ENCODE measurements around the gene MCF2L. TPM values are rescaled to one million over a fixed set of nuclear protein-coding genes. Genes with fewer than 3 reads are reported as not detected.

The MCF2L gene
- total RNA-seq, 2 experiments from 2014 or later, result 7.9 to 8.7 TPM

DNA sequence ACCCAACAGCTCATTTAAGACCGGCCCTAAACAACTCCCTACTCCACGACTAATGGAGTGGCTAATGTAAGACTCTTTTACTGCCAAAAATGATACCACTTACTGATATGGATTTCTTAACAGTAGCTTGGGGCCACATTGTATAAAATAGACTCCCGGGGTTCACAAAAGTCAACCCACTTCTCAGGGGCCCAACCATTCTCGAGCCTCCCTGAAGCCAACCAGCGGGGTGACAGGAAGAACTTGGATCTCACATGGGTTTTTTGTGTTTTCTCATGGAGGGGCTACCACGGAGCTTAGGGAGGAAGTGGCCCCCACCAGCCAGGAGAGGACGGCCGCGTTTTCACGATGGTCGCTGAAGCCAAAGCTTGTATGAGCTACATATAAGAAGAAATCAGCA, 8.1 kb downstream of the MCF2L start:
- ChIA-PET POLR2A (no interaction called here), CTCF (no interaction called here)

DNA sequence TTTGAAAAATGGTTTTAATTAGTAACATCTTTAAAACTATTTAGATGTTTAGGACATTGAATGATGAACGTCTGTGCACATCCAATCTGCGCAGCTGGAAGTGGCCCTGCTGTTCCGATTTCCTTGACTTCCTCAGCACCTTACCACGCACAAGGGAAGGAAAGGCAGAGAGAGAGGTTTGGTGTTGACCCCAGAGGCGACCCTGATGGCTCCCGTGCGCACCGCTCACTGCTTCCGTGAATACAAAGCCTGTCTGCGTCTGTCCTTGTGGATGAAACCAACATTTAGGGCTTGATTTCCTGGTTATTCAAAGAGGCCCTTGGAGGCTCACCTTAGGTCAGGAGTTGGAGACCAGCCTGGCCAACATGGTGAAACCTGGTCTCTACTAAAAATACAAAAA, 8.5 kb downstream of the MCF2L start:
- CTCF ChIA-PET, result no interaction called here
- POLR2A ChIA-PET, result no interaction called here

- ChIA-PET POLR2A (no interaction called here), CTCF (no interaction called here)
Observed at GRCh38 chr13:112978561-112979405, 9.8 kb downstream of the MCF2L start.

DNA sequence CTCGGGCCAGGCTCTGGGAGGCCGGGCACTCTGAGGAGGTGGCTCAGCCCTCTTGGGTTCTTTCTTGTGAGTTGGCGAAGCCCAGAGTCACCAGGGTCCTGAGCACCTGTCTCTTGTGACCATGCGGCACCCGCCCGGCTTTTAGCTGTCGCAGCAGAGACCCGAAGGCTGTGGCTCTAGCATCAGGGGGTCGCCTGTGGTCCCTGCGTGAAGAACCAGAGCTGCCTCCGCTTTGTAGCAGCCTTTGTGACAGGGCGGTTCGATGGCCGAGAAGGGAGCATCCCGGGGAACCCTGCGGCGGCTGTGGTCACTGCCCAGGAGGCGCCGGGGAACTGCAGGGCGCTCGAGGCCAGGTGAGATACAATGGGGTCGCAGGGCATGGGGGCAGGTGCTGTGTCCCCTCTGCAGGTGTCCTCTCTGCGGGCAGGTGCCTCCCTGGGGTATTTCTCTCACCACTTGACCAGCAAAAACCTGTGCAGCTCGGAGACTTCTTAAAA, 10.4 kb downstream of the MCF2L start:
- ChIA-PET CTCF (no interaction called here), POLR2A (no interaction called here)

- POLR2A ChIA-PET, result no interaction called here
- CTCF ChIA-PET, result no interaction called here
Observed at GRCh38 chr13:112980434-112980833, 11.4 kb downstream of the MCF2L start.

- ChIA-PET POLR2A (no interaction called here), CTCF (no interaction called here)
Observed at GRCh38 chr13:112981451-112981850, 12.4 kb downstream of the MCF2L start.

DNA sequence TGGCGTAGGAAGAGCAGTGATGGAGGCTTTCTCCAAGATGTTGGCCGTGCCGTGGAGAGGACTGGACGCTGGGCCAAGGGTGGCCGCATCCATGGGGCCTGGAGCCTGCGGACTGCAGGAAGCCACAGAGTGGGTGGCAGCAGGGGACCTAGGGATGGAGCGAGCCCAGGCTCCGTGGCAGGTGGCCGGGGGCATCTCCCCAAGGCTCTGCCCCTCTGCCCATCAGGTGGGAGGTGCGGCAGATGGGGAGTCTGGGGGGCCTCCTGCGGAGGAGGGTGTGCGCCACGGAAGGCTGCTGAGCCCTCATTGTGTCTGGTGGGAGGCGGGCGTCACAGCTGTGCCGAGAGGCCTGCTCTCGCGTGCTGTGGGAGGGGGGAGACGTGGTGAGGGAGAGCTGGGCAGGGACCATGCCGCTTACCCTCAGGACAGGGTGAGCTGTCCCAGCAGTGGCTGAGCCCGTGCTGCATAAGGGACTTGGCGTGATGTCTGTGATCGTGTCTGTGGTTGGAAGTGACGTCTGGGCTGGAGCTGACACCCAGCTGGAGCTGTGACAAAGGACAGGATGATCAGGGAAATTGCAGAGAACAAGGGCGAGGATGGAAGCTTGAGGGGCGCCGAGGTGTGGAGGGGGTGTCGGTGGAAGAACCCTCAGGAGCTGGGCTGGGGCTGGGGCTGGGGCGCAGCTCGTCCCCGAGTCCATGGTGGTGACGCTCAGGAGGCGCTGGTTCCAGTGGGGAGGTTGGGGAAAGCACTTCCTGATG, 13.4 kb downstream of the MCF2L start:
- ChIA-PET CTCF (no interaction called here), POLR2A (no interaction called here)

DNA sequence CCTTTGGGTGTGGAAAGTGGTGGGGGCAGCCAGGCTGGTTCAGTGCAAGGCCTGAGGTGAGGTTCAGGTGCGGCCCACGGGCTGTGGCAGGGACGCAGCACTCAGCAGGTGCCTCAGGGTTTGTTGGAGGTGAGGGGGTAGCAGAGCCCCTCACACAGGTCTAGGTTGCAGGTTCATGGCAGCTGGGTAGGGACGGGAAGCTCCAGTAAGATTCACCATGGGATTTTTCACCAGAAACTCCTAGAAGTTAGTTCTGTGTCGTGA, 14.0 kb downstream of the MCF2L start:
- POLR2A ChIA-PET, result no interaction called here
- CTCF ChIA-PET, result no interaction called here

DNA sequence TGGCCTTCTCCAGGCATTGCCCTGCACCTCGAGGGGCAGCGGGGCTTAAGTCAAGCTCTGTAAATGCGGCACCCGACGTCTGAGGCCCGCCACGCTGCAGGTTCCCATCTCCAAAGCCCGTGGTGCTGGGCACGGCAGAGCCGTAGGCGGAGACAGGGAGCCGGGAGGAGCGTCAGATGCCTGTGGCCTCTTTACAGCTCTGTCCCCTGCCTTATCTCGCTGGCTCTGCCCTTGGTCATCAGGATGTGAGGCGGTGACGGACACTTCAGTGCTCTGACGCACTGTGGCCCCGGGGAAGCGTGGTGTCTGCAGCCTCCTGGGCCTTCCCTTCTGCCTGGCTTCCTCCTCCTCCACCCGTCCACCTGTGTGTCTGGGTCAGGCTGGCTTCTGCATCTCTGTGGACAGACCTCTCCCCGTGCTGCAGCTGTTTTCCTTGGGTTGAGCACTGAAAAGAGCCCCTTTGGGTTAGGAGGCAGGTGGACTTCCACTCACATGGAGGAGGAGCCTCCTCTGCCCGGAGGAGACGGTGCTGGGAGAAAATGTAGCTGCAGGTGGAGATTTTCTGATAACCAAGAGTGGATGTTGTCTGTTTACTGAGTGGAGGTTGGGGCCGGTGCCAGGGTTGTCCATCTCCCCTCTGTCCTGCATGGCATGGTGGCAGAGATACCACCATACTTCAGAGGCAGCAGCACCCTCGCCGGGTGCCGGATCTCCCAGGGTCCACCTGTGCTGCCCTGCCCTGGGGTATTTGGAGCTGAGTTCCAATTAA, 14.6 kb downstream of the MCF2L start:
- ChIA-PET POLR2A (no interaction called here), CTCF (no interaction called here)

- CTCF ChIA-PET, result no interaction called here
Observed at GRCh38 chr13:112984501-112984900, 15.5 kb downstream of the MCF2L start.

GRCh38 chr13:112984954-112985802, 16.2 kb downstream of the MCF2L start:
- CTCF ChIA-PET, result no interaction called here
- POLR2A ChIA-PET, result no interaction called here

More at GRCh38 chr13:112984501-112984900, 15.5 kb downstream of the MCF2L start:
- POLR2A ChIA-PET, result no interaction called here

DNA sequence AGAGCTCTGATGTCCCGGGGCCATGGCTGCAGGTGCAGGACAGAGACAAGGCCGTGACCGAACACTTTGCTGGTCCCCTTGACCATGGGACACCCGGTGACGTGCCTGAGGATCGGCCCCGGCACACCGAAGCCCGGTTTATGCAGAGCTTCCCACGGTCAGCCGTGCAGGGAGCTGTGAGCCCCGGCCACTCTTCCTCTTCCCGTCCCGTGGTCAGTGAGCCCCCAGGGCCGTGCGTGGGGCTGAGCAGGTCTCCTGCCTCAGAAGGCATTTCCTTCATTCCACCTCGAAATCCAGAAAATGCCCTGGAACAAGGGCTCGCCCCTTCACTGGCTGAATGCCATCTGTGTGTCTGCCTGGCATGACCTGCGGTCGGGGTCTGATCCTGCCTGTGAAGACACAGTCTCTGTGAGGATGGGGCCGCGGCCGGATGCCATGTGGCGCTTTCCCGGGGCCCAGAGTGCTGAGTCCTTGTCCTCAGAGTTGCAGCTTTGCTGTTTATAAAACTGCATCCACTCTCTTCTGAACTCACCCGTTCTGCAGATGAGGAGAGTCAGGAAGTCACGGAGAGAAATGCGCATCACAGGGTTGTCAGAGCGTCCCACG, 16.9 kb downstream of the MCF2L start:
- POLR2A ChIA-PET, result no interaction called here
- CTCF ChIA-PET, result no interaction called here

DNA sequence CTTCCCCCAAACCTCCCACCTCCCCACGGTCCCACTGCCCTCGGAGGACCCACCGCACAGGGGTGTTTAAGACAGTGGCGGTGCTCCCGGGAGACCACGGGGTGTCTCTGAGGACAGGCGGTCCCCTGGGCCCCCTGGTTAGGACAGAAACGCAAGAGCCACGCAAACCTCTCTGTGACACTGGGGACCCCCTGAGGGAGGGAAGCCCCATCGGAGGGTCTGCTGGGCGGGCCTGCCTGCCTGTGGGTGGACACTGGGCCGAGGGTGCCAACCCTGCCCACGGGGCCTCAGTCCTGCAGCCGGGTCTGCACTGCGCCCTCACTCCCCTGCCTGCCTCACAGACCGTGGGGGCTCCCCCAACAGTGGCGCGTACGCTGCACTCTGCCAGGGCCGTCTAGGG, 17.5 kb downstream of the MCF2L start:
- CTCF ChIA-PET, result no interaction called here
- POLR2A ChIA-PET, result no interaction called here

- ChIA-PET CTCF (no interaction called here), POLR2A (no interaction called here)
Observed at GRCh38 chr13:112986946-112987681, 18.1 kb downstream of the MCF2L start.

GRCh38 chr13:112987682-112988024, 18.6 kb downstream of the MCF2L start:
- ChIA-PET POLR2A (no interaction called here), CTCF (no interaction called here)

DNA sequence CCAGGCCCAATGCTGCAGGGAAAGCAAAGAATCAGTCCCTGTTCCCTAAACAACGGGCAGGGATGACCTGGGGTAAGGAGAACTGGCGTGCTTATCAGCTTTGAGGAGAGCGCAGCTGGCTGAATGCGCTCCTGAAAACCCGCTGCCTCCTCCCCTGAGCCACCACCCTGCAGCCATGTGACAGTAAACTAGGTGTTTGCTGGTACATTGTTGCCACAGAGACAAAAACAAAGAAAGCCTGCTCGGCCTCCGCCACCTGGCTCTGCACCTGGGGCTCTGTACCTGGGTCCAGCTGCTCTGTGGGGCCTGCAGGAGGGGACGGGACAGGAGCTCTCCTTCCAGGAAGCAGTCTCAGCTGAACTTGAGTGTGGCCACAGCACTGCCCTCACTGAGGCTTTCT, 21.8 kb downstream of the MCF2L start:
- POLR2A ChIA-PET, result no interaction called here
- CTCF ChIA-PET, result no interaction called here

DNA sequence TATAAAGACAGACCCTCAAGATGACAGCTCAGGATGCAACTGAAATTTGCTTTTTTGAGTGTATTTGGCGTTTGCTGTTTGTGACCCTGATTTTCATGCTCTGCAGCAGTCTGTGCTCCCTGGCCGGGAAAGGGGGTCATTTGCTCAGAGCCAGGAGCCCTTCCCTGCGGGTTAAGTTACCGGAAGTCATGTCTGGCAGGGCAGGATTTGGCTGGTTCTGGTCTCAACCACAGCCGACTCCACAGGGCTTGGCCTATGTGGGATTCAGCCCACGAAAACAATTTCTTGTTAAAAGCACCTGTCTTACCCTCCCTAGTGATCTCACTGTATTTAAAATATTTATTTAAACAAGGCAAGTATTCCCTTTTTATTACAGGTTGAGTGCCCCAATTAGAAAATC, 22.6 kb downstream of the MCF2L start:
- POLR2A ChIA-PET, result no interaction called here
- CTCF ChIA-PET, result no interaction called here

GRCh38 chr13:112992931-112993680, 24.1 kb downstream of the MCF2L start:
- ChIA-PET POLR2A (no interaction called here), CTCF (no interaction called here)
